RWPE2 (cell line): ENCODE results near the gene NPM1.
A peak's percentile ranks its signal among the peaks of the same experiment; 100 is the strongest.

ENCODE experiments used
- ATAC-seq: fragments of 200-7000 bp; cut with Tn5 transposase; 3 replicates; pipeline ENCODE4 v1.9.1; 2021; ENCODE audit warnings: low read depth
- DNase-seq: peaks from one replicate; pipeline ENCODE4 v3.0.0-alpha.2; 2020; ENCODE audit warnings: low spot score
- H3K27ac ChIP-seq: fragments of 450-650 bp; 2 replicates; pipeline ENCODE4 v1.5.1; 2017; ENCODE audit warnings: mild to moderate bottlenecking; ENCODE audit not compliant: poor library complexity, severe bottlenecking
- H3K27me3 ChIP-seq: fragments of 250-450 bp; sonication (Bioruptor Pico); 2 replicates; pipeline ENCODE4 v1.5.1; 2021; ENCODE audit warnings: mild to moderate bottlenecking, moderate library complexity; ENCODE audit not compliant: insufficient read depth, poor library complexity, severe bottlenecking
- H3K36me3 ChIP-seq: fragments of 250-450 bp; sonication (Bioruptor Pico); 2 replicates; pipeline ENCODE4 v1.5.1; 2020; ENCODE audit warnings: low read depth, mild to moderate bottlenecking, moderate library complexity
- H3K4me1 ChIP-seq: fragments of 250-450 bp; sonication (Bioruptor Pico); 2 replicates; pipeline ENCODE4 v1.5.1; 2021; ENCODE audit warnings: mild to moderate bottlenecking, moderate library complexity; ENCODE audit not compliant: insufficient read depth, poor library complexity, severe bottlenecking
- H3K4me3 ChIP-seq: fragments of 250-450 bp; sonication (Bioruptor Pico); 2 replicates; pipeline ENCODE4 v1.5.1; 2021; ENCODE audit warnings: mild to moderate bottlenecking, moderate library complexity; ENCODE audit not compliant: severe bottlenecking
- H3K9me3 ChIP-seq: fragments of 250-450 bp; sonication (Bioruptor Pico); 2 replicates; pipeline ENCODE4 v1.5.1; 2021; ENCODE audit warnings: mild to moderate bottlenecking, moderate library complexity; ENCODE audit not compliant: severe bottlenecking
- CTCF ChIP-seq: fragments of 450-650 bp; IDR thresholded peaks from one replicate; pipeline ENCODE4 v1.5.1; 2017; ENCODE audit warnings: mild to moderate bottlenecking, moderate library complexity; ENCODE audit not compliant: poor library complexity, severe bottlenecking

Gene NPM1

DNA sequence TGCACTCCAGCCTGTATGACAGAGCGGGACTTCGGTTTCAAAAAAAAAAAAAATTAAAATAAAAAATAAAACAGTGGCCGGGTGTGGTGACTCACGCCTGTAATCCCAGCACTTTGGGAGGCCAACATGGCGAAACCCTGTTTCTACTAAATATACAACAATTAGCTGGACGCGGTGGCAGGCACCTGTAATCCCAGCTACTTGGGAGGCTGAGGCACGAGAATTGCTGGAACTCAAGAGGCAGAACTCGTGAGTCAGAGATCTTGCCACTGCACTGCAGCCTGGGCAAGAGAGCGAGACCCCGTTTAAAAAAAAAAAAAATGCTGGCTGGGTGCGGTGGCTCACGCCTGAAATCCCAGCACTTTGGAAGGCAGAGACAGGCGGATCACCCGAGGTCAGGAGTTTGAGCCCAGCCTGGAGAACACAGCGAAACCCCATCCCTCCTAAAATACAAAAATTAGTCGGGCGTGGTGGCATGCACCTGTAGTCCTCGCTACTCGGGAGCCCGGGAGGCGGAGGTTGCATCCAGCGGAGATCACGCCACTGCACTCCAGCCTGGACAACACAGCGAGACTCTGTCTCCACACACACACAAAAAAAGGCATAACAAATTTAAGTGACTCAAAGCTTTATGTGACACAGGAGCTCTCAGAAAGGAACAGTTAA lies 1.5 kb upstream of the NPM1 start:
- Histone ChIP-seq H3K27ac (no peak overlapping the region), H3K4me3 (no peak overlapping the region)
- no peak for ATAC-seq

GRCh38 chr5:171386861-171387344 lies 746 bp upstream of the NPM1 start:
- Histone ChIP-seq H3K4me3 (peak overlapping the region; percentile 69), H3K36me3 (peaks cover 38% of the 10 kb centered on the region), H3K27ac (peak overlapping the region; percentile 86), H3K27me3 (no peaks in the 10 kb centered on the region), H3K4me1 (peaks cover 21% of the 10 kb centered on the region), H3K9me3 (no peaks in the 10 kb centered on the region)
- no peak for ATAC-seq
- no peak for DNase-seq
- no peak for TF ChIP-seq CTCF

More for the DNA sequence above, 1.5 kb upstream of the NPM1 start:
- Histone ChIP-seq H3K4me1 (peaks cover 16% of the 10 kb centered on the region), H3K9me3 (no peaks in the 10 kb centered on the region), H3K36me3 (peaks cover 30% of the 10 kb centered on the region), H3K27me3 (no peaks in the 10 kb centered on the region)
- no peak for DNase-seq
- no peak for TF ChIP-seq CTCF

DNA sequence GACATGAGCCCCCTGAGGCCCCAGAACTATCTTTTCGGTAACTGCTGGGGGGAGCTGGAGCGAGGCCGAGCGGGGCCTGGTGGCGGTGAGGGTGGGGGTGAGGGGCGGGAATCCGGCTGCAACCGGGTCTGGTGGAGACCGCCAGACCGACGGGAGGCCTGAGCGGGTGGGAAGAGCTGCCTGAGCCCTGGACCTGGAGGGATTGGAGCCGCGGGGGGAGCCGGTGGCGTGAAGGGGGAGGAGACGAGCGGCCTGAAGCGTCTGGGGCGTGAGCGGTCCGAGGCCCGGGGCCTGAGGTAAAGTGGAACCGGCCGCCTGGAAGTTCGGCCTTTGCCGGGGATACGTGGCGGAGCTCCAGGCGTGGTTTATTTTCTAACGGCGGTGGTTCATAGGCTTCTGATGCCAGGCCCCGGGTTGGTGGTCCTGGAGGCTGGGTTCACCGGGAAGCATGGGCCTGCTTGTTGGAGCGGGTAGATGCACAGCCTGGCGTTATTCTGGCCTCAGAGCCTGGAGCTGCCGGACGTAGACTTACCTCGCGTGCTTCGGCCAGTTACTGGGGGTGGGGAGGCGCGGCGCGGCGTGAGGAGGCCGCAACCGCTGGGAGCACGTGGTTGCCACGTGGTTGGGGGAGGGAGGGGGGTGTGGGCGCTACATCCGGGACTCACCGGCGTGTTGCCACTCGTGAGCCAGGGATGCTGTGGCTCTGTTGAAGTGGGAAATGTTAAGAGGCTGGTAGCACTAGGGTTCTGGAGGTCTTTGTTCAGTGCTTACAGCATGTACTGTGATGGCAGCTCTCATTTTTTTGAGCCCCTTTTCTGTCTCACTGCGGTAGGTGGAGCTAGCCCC lies 544 bp downstream of the NPM1 start:
- peak; percentile 90 for DNase-seq
- TF ChIP-seq CTCF: no peak
- H3K9me3 ChIP-seq: no peaks in the 10 kb centered on the region
- H3K27ac ChIP-seq: peak overlapping the region; percentile 86
- peaks cover 51% of the 10 kb centered on the region for H3K36me3 ChIP-seq
- no peaks in the 10 kb centered on the region for H3K27me3 ChIP-seq
- H3K4me1 ChIP-seq: peaks cover 27% of the 10 kb centered on the region
- peak; percentile 49 for ATAC-seq
- H3K4me3 ChIP-seq: peak overlapping the region; percentile 69

DNA sequence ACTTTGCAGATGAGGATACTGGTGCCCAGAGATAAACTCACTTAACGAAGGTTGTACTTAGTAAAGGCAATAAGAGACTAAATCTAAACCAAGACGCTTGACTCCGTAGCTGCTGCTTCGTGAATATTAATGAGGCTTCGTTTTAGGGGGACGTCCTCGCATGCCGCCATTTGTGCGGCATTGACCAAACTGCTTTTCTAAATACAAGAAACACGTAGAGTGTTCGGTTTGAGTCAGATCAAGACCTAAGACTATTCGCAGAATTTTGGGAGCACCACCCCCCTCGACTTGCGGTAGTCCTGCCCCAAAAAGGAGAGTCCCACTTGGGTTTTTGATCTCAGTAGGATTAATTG lies 1.1 kb downstream of the NPM1 start:
- ATAC-seq (no peak), DNase-seq (no peak)
- Histone ChIP-seq H3K36me3 (peaks cover 57% of the 10 kb centered on the region), H3K27me3 (no peaks in the 10 kb centered on the region), H3K4me1 (peaks cover 27% of the 10 kb centered on the region), H3K27ac (peak overlapping the region; percentile 86), H3K4me3 (peak overlapping the region; percentile 69), H3K9me3 (no peaks in the 10 kb centered on the region)
- no peak for TF ChIP-seq CTCF
